ENCODE data around the gene SERPINE3.

SERPINE3 gene

GRCh38 chr13:51339354-51339753, at the start of gene SERPINE3:
TSS of gene SERPINE3 (plus strand) at chr13:51339691. CDS start at chr13:51341092, 1,401 bp downstream.
- no peak for DNase-seq

DNA sequence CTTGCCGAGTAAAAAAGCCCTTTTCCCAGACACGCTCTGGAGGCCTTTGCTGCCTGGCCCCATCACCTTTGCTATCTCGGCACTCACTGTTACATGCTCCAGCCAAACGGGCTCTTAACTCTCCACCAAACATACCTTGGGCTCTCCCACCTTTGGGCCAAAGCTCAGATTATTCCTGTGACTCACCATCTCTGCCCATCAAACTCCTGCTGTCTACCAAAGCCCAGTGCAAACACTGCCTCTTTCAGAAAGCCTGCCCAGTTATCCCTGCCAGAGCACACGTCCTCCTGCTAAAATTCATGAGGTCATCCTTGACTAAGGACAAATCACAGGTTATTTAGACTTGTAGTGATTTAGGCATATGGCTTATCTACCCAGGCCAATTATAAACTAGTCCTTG, 48.1 kb upstream of the SERPINE3 start:
- DNase-seq: no peak

- no peak for DNase-seq
Observed at GRCh38 chr13:51292000-51292565, 47.4 kb upstream of the SERPINE3 start.

DNA sequence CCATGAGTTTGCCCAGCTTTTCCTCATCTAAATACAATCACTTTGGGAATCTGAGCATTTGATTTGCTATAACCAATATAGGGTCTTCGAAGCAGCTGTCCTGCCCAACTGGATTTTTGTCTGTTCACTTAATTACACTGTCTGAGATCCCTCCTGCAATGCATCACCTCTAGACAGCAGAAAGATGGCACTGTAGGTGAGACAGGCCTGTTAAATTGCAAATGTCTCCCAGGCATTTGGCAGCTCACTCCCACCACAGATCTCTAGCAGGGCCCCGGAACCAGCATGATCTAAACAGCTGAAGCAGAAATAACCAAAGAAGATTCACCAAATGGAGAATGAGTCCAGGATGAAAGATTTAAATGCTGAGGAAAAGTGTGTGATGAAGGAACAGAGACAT, 41.9 kb upstream of the SERPINE3 start:
- DNase-seq: no peak

DNA sequence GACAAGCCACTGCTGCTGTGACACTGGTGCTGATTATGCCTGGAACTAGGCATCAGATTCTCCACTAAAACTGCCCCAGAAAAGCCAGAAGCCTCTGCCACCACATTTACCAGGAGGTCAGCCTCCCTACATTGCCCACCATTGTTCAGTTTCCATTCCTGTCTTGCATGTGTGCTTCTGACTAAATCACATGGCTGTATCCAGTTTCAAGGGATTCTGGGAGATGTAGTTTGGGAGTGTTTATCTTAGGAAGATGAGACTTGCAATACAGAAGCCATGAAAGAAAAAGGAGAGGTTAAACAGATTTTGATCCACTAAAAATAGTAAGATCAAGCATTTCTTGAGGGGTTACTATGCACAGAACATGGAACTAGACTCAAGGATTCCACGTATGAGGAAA, 40.7 kb upstream of the SERPINE3 start:
- no peak for DNase-seq

DNA sequence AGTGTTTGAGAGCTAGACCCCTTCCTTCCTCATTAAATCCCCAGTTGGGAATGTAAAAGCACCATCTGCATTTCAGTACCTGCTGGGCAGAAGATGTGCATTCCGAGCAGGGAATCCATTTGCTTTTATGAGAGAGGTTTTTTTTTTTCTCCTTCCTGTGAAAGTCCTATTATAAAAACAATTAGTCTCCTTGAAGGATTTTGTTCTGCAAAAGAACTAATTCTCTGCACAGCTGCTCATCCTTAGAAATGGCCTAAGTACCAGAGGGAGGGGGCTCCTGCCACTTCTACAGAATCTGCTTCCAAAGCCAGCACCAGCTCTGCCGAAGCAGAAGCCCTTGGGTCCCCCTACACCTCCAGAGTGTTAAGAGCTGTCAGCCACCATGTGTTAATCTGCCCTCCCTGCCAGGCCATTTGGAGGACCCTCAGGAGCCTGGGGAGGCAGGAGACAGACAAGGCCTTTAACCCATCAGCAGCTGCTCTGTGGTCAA, 36.4 kb upstream of the SERPINE3 start:
- DNase-seq: no peak

DNA sequence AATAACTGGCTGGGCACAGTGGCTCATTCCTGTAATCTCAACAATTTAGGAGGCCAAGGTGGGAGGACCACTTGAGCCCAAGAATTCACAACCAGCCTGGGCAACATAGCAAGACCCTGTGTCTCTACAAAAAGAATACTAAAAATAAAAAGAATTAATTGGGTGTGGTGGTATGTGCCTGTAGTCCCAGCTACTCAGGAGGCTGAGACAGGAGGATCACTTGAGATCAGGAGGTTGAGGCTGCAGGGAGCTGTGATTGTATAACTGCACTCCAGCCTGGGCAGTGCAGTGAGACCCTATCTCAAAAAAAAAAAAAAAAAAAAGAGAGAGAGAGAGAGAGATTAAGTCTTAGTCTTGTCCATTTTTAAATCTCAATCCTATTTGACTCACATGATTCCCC, 35.6 kb upstream of the SERPINE3 start:
- DNase-seq: no peak

DNA sequence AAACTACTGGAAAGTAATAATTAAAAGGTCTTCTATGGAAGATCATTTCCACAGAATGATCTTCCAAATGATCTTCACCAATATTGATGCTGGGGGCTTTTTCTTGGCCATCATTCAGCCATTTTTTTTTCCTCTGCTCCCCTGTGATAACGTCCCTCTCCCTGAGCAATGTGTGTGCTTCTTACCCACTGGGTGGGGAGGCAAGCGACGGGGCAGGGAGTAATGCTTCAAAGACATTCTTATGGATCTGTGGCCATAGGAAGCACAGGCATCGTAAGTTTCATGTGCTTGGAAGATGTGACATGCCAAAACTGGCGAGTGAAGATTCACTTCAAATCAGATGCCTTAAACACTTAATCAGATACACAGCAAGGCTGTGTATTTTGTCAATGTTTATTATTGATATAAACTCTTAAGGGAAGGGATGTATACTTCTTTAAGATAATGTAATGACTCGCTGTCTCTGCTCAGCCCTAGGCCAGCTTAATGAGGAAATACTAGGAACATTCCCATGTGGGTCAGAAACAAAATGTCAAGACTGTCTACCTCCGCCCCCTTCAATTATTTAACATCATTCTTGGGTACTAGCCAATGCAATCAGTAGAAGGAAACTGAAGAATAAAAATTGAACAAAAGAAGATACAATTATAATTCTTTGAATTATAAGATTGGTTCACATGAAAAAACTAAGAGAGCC, 34.1 kb upstream of the SERPINE3 start:
- DNase-seq: no peak

GRCh38 chr13:51308781-51309180, 30.7 kb upstream of the SERPINE3 start:
- DNase-seq: no peak

- no peak for DNase-seq
Observed at GRCh38 chr13:51311231-51311630, 28.3 kb upstream of the SERPINE3 start.

GRCh38 chr13:51311957-51312520, 27.5 kb upstream of the SERPINE3 start:
- DNase-seq: no peak

DNA sequence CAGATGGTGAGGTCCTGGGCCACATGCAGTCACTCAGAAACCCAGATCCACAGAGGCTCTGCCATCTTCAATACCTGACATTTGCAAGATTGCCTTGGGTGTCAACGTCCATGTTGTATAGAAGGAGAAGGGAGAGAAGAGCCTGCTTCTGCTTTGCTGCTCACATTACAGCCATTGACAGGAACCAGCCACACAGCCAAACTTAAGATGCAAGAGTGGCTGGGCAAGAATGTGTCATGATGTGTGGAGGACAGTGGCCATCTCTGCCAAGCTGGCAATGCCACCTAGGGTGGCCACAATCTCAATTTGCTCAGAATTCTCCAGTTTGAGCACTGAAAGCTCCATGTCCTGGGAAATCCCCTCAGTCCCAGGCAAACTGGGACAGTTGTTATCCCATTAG, 25.9 kb upstream of the SERPINE3 start:
- DNase-seq: no peak

DNA sequence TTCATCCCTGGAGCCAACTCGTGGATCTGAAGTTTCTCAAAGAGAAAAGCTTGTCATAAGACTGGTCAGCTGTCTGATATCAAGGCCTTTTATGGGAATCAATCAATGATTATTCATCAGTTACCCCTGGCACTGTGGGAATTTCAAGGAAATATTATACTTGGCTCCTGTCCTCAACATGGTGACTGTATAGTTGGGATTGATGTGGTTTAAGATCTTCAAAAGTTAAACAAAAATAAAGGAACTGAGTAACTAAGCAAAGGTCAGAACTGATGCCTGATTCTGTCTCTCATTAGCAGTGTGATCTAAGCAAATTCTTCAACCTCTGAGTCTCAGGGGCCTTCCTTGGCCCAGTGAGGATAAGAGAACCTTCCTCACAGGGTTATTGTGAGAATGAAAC, 22.2 kb upstream of the SERPINE3 start:
- DNase-seq: no peak

- no peak for DNase-seq
Observed at GRCh38 chr13:51318015-51318414, 21.5 kb upstream of the SERPINE3 start.

DNA sequence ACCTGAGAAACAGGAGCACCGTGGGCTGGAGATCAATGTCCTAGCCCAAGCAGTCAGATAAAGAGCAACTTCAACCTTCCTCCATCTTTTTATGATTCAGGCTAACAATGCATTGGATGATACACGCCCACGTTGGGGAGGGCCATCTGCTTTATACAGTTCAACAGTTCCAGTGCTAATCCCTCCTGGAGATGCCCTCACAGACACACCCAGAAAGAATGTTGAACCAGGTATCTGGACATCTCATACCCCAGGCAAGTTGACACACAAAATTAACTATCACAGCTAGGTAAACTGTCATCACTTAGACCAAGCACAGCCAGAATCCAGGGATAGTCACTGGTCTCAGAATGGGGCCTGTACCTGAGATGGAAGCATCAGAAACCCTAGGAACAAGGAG, 20.6 kb upstream of the SERPINE3 start:
- DNase-seq: no peak

DNA sequence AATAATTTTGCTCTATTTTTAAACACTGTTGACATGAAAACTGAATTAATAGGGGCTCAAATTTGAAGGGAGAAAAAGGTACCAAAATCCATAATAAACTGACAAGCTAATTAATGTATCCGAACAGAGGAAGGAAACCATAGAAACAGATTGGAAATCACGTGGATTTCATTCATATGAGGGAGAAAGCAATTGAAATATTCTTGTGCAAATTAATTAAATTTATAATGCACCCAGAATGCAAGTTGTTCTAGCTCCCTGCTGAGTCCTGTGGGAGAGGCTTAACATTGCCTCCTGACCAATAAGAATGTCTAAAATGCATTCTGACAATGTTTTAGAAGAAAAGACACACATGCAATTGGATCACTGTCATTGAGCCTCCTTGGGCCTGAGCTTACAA, 17.7 kb upstream of the SERPINE3 start:
- no peak for DNase-seq

DNA sequence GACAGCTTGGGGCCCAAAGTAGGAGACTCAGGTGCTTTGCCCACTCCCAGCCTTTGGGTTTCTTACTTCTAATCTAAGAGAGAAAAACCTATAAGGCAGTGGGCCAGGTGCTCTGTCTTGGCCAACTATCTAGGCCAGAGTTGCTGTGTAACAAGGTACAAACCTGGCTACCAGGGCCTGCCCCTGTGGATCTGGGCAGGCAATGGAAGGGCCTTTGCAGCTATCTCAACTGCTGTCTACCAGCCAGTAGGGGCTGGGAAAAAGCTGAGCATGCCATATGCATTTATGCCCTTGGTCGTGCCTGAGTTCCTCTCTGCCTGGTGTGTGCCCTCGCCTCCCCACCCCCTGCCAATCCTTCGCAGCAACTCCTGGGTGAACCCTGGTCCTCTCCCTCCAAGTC, 16.7 kb upstream of the SERPINE3 start:
- no peak for DNase-seq

DNA sequence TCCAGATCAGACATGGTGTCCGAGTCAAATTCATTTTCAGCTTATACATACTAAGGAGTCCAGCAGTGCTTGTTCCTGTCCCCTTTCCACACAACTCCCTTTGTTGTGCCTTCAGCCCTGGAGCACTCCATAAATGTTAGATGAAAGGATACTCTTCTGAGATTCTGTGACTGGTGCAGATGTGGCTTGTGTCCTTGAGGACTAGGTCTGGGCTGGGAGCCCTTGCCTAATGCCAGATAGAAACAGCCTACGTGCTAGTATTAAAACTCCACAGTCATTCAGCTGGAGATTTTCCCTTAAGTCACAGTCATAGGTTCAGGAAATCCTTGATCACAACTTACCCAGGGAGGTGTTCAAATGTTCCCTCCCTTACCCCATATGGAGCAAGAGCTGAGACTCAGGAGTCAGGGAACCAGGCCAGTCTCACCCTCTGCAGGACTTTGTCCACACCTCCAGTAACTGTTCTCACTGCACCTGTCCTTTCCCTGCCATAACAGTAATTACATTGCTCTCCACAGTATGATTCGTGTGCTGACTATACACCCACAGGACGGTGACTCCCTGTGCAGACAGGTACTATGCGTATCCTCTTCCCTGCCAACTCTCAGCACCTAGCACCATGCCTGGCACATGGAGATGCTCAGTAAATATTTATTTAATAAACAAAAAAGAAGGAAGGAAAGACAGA, 15.5 kb upstream of the SERPINE3 start:
- no peak for DNase-seq

GRCh38 chr13:51324714-51325420, 14.6 kb upstream of the SERPINE3 start:
- no peak for DNase-seq

- no peak for DNase-seq
Observed at GRCh38 chr13:51325837-51326236, 13.7 kb upstream of the SERPINE3 start.

DNA sequence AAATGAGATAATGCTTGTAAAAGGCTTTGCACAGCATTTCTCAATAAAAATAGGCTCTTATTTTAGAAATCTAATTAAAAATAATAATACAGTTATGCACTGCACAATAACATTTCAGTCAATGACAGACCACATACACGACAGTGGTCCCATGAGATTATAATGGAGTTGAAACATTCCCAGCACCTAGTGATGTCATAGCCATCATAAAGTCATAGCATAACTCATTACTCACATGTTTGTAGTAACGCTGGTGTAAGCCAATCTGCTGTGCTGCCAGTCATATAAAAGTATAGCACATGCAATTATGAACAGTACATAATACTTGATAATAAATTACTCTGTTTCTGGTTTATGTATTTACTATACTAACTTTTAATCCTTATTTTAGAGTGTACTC, 12.7 kb upstream of the SERPINE3 start:
- DNase-seq: no peak

DNA sequence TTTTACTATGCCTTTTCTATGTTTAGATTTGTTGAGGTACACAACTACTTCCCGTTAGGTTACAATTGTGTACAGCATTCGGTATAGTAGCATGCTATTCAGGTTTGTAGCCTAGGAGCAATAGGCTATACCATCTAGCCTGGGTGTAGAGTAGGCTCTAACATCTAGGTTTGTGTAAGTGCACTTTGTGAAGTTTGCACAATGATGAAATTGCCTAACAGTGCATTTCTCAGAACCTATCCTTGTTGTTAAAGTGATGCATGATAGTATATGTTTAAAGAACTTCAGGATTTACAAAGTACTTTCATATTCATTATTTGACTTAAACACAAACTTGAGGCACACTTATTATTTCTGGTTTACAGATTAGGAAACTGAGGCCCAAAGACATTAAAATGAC, 11.5 kb upstream of the SERPINE3 start:
- no peak for DNase-seq

DNA sequence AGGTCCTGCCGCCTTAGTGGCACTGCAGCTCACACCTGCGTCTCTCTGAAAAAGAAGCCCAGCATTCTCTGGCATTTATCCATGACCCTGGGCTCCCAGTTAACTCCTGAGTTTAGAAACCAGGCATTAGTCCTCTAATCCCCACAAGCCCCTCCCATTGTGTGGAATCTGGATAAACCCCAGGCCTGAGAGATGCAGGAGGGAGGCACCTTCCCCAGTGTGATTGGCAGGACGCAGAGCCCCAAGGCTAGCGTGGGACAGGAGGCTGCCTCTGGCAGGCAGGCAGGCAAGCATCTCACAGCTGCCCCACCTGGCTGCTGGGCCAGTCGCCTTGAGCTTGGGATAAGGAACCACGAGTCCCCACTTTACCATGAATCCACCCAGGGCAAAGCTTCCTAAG, 11.0 kb upstream of the SERPINE3 start:
- no peak for DNase-seq

Measured in DMS79 (cell line).